Measurements from ENCODE around the gene DES. TPM values are rescaled to one million over a fixed set of nuclear protein-coding genes. Genes with fewer than 3 reads are reported as not detected.

Gene DES
- total RNA-seq, 2 donors from 2014 or later: 12.7 to 23.1 TPM

- TF ChIP-seq, protein P1, sequence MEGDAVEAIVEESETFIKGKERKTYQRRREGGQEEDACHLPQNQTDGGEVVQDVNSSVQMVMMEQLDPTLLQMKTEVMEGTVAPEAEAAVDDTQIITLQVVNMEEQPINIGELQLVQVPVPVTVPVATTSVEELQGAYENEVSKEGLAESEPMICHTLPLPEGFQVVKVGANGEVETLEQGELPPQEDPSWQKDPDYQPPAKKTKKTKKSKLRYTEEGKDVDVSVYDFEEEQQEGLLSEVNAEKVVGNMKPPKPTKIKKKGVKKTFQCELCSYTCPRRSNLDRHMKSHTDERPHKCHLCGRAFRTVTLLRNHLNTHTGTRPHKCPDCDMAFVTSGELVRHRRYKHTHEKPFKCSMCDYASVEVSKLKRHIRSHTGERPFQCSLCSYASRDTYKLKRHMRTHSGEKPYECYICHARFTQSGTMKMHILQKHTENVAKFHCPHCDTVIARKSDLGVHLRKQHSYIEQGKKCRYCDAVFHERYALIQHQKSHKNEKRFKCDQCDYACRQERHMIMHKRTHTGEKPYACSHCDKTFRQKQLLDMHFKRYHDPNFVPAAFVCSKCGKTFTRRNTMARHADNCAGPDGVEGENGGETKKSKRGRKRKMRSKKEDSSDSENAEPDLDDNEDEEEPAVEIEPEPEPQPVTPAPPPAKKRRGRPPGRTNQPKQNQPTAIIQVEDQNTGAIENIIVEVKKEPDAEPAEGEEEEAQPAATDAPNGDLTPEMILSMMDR (IDR thresholded peaks at IDR 0.05): no peak
- no peak for TF ChIP-seq POLR2A (IDR thresholded peaks at IDR 0.05)
- Histone ChIP-seq H3K4me3 (no peak overlapping the region), H3K27ac (no peak overlapping the region), H3K36me3 (replicated peaks in 1 of 2; ENCODE audit: insufficient read depth in 1 of 2, low read depth in 2 of 2) (no peaks in the 10 kb centered on the region), H3K27me3 (no peaks in the 10 kb centered on the region), H3K9me3 (no peaks in the 10 kb centered on the region), H3K4me1 (peaks cover 9% of the 10 kb centered on the region)
- intact Hi-C loops (cut with DNase I): no loop called here
- WGBS, 2 donors: 73 to 74% methylated on average over 10 to 14 of the region's 14 CpGs
- no peak for ATAC-seq
- no peak for DNase-seq
Measured at GRCh38 chr2:219399716-219400478, 18.3 kb upstream of the DES start.

GRCh38 chr2:219400562-219400961 is 17.6 kb upstream of the DES start:
- DNase-seq (no peak), ATAC-seq (no peak)
- H3K4me3 ChIP-seq: no peak overlapping the region
- no peaks in the 10 kb centered on the region for H3K36me3 ChIP-seq (replicated peaks in 1 of 2; ENCODE audit: insufficient read depth in 1 of 2, low read depth in 2 of 2)
- H3K9me3 ChIP-seq: no peaks in the 10 kb centered on the region
- intact Hi-C loops (cut with DNase I): no loop called here
- WGBS, 2 donors: 50 to 62% methylated on average over 5 to 6 of the region's 6 CpGs
- H3K27ac ChIP-seq: no peak overlapping the region
- no peaks in the 10 kb centered on the region for H3K27me3 ChIP-seq
- H3K4me1 ChIP-seq: peaks cover 9% of the 10 kb centered on the region
- TF ChIP-seq, protein P1 (IDR thresholded peaks at IDR 0.05): no peak
- TF ChIP-seq POLR2A (IDR thresholded peaks at IDR 0.05): no peak

DNA sequence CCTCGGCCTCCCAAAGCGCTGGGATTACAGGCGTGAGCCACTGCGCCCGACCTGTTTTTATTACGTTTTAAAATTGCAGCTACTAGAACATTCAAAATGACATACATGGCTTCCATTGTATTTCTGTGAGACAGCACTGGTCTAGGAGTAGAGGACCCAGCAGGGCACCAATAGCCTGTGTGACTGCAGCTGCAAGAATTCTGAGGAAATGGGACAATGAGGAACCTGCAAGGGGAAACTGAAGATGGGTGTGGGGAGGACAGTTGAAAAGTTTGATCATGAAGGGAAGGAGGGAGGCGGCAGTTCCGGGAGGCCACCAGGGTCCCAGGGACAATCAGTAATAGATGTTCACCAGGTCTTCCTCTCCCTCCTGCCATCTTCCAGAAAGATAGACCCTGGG is 16.6 kb upstream of the DES start:
- H3K27me3 ChIP-seq: no peaks in the 10 kb centered on the region
- peaks cover 9% of the 10 kb centered on the region for H3K4me1 ChIP-seq
- no peaks in the 10 kb centered on the region for H3K9me3 ChIP-seq
- no peaks in the 10 kb centered on the region for H3K36me3 ChIP-seq (replicated peaks in 1 of 2; ENCODE audit: insufficient read depth in 1 of 2, low read depth in 2 of 2)
- no peak for TF ChIP-seq POLR2A (IDR thresholded peaks at IDR 0.05)
- TF ChIP-seq, protein P1 (IDR thresholded peaks at IDR 0.05): no peak
- intact Hi-C loops (cut with DNase I): no loop called here
- no peak for ATAC-seq
- 80 to 86% methylated on average over 8 of the region's 8 CpGs for WGBS, 2 donors
- DNase-seq: no peak
- H3K27ac ChIP-seq: no peak overlapping the region
- no peak overlapping the region for H3K4me3 ChIP-seq

DNA sequence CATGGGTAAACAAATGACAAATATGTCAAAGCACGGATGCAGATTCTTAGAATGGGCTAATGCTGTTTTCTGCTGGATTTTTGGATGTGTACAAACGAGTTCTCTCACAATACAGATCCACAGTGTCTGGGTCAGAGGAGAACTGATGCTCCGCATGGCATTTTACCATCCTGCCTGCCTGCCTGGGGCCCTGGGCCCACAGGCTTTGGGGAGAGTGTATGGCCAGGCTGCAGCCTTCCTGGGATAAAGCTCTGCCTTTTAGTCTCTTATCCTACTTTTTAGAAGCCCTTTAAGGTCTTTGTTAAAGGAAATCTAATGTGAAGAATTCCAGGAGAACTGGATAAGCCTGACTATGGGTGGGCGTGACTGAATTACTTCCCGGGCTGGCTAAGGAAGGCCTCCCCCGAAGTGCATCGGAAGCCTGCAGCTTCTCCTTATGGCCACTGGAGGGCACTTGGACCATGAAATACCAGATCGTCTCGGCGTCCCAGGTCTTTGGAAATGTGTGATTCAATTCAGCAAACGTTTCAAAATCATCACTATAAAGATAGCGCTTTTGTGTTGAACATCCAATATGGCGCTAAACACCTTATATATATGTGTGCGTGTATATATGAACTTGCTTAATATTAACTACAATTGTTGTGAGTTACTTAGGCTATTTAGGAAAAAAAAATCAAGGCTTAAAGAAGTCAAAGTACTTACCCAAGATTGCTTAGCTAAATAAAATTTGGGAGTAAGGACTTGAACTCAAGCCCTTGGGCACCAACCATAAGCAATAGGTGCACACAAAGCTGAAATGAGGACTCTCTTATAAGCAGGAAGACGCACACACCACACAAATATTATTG is 15.3 kb upstream of the DES start:
- TF ChIP-seq, protein P1 (IDR thresholded peaks at IDR 0.05): peak; percentile 58 to 86 (median 79)
- no peak for TF ChIP-seq POLR2A (IDR thresholded peaks at IDR 0.05)
- Histone ChIP-seq H3K27ac (no peak overlapping the region), H3K27me3 (no peaks in the 10 kb centered on the region), H3K36me3 (replicated peaks in 1 of 2; ENCODE audit: insufficient read depth in 1 of 2, low read depth in 2 of 2) (no peaks in the 10 kb centered on the region), H3K4me1 (peaks cover 9% of the 10 kb centered on the region), H3K9me3 (no peaks in the 10 kb centered on the region), H3K4me3 (no peak overlapping the region)
- 16 to 18% methylated on average over 15 of the region's 15 CpGs for WGBS, 2 donors
- DNase-seq: peak; percentile 64 to 73 (median 70)
- intact Hi-C loops (cut with DNase I): no loop called here
- ATAC-seq: peak; percentile 84

Data from body of pancreas (tissue), 4 donors.